Measurements from ENCODE around the gene TTL. TPM values are rescaled to one million over a fixed set of nuclear protein-coding genes. Genes with fewer than 3 reads are reported as not detected.

Gene TTL
- total and polyA plus RNA-seq, 2 of the 13 experiments (the other 11 are each of a cell fraction or from before 2014, with no cell fraction given), result 19.0 to 59.8 TPM

GRCh38 chr2:112541315-112542122, 59.6 kb downstream of the TTL start (continued):
- peak in 1 of 2 experiments; percentile 56; a peak in 2 of 4 replicates for TF ChIP-seq REST (IDR thresholded peaks at IDR 0.05; ENCODE audit: borderline replicate concordance in 1 of 2, low read depth in 1 of 2, low read length in 2 of 2)
- TF ChIP-seq ZNF34 (CRISPR knock-in tag; IDR thresholded peaks at IDR 0.05; ENCODE audit: borderline replicate concordance), result peak; percentile 17; the same call in 1 of the 2 replicates
- no peak for TF ChIP-seq FOSL1 (CRISPR knock-in tag; IDR thresholded peaks at IDR 0.05; ENCODE audit: borderline replicate concordance)
- TF ChIP-seq EZH2 (conservative IDR thresholded peaks at IDR 0.05; ENCODE audit: low read depth, low read length), result no peak
- no peak for TF ChIP-seq IKZF5 (CRISPR knock-in tag; IDR thresholded peaks at IDR 0.05)
- 0 out of 2 replicates have a peak, but pooled peaks have one; percentile 21 for TF ChIP-seq ZMYM2 (CRISPR knock-in tag; IDR thresholded peaks at IDR 0.05)
- peak; percentile 85 for TF ChIP-seq SIN3A (IDR thresholded peaks at IDR 0.05; ENCODE audit: borderline replicate concordance, low read depth, low read length)
- TF ChIP-seq GTF2F1 (IDR thresholded peaks at IDR 0.05; ENCODE audit: low read length), result no peak
- TF ChIP-seq DNMT3B (CRISPR knock-in tag; conservative IDR thresholded peaks at IDR 0.05), result 0 out of 2 replicates have a peak, but pooled peaks have one; percentile 17
- TF ChIP-seq SALL2 (CRISPR knock-in tag; IDR thresholded peaks at IDR 0.05), result no peak
- TF ChIP-seq NFATC3 (CRISPR knock-in tag; IDR thresholded peaks at IDR 0.05), result peak; percentile 91; the same call in 1 of the 2 replicates
- TF ChIP-seq ZNF17 (CRISPR knock-in tag; IDR thresholded peaks at IDR 0.05), result 0 out of 2 replicates have a peak, but pooled peaks have one; percentile 5
- TF ChIP-seq REL (CRISPR knock-in tag; conservative IDR thresholded peaks at IDR 0.05), result 0 out of 2 replicates have a peak, but pooled peaks have one; percentile 4
- peak; percentile 20; the same call in 1 of the 2 replicates for TF ChIP-seq TGIF2 (CRISPR knock-in tag; IDR thresholded peaks at IDR 0.05)
- 0 out of 2 replicates have a peak, but pooled peaks have one; percentile 16 for TF ChIP-seq HMG20A (CRISPR knock-in tag; IDR thresholded peaks at IDR 0.05; ENCODE audit: borderline replicate concordance)
- TF ChIP-seq, protein P1, sequence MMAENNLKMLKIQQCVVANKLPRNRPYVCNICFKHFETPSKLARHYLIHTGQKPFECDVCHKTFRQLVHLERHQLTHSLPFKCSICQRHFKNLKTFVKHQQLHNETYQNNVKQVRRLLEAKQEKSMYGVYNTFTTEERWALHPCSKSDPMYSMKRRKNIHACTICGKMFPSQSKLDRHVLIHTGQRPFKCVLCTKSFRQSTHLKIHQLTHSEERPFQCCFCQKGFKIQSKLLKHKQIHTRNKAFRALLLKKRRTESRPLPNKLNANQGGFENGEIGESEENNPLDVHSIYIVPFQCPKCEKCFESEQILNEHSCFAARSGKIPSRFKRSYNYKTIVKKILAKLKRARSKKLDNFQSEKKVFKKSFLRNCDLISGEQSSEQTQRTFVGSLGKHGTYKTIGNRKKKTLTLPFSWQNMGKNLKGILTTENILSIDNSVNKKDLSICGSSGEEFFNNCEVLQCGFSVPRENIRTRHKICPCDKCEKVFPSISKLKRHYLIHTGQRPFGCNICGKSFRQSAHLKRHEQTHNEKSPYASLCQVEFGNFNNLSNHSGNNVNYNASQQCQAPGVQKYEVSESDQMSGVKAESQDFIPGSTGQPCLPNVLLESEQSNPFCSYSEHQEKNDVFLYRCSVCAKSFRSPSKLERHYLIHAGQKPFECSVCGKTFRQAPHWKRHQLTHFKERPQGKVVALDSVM (CRISPR knock-in tag; IDR thresholded peaks at IDR 0.05), result peak; percentile 76
- TF ChIP-seq ETV5 (CRISPR knock-in tag; IDR thresholded peaks at IDR 0.05; ENCODE audit: borderline replicate concordance), result peak; percentile 63
- no peak for TF ChIP-seq MED8 (CRISPR knock-in tag; IDR thresholded peaks at IDR 0.05; ENCODE audit: insufficient replicate concordance)
- 0 out of 2 replicates have a peak, but pooled peaks have one; percentile 19 for TF ChIP-seq ZNF354B (CRISPR knock-in tag; IDR thresholded peaks at IDR 0.05)
- TF ChIP-seq ZNF33B (CRISPR knock-in tag; IDR thresholded peaks at IDR 0.05), result peak; percentile 51; the same call in 1 of the 2 replicates
- TF ChIP-seq WIZ (CRISPR knock-in tag; IDR thresholded peaks at IDR 0.05), result no peak
